Peyer's patch (tissue), 4 donors: Measurements from ENCODE around the gene BRIP1.

Experiments used
- CTCF ChIP-seq, 6 experiments: fragments of 450-650 bp in 4 of 6; fragments of 200-600 bp in 2 of 6; sonication (generic) in 1 of 6; IDR thresholded peaks; one replicate each; pipeline ENCODE4 v1.5.1; 2017 to 2019; ENCODE audit warnings: antibody characterized with exemption in 6 of 6, mild to moderate bottlenecking in 3 of 6, moderate library complexity in 1 of 6
- POLR2A ChIP-seq, 2 donors: fragments of 450-650 bp; IDR thresholded peaks; one replicate each; pipeline ENCODE4 v1.5.1; 2017; ENCODE audit warnings: antibody characterized with exemption in 2 of 2, mild to moderate bottlenecking in 2 of 2, moderate library complexity in 2 of 2

- TF ChIP-seq CTCF (IDR thresholded peaks at IDR 0.05), result no peak
- no peak for TF ChIP-seq POLR2A (IDR thresholded peaks at IDR 0.05)
These were observed 125.5 kb downstream of the BRIP1 start for GRCh38 chr17:61737820-61738219.
